D721Med (cell line): ENCODE data around the gene RAVER1.

Experiments
- DNase-seq: peaks from one replicate; pipeline ENCODE4 v3.0.0; 2011; ENCODE audit warnings: low spot score; ENCODE audit not compliant: insufficient read length
- FAIRE-seq: peaks from 2 replicates; lab custom pipeline; 2011; peaks lifted over from hg19 to GRCh38; lab: Jason Lieb, UNC
- TF ChIP-seq, protein P1 (sequence below): IDR thresholded peaks from 2 replicates; pipeline ENCODE4 v1.5.1; 2012; ENCODE audit warnings: mild to moderate bottlenecking, control low read depth; ENCODE audit not compliant: insufficient read depth; ENCODE audit errors: missing control alignments

The RAVER1 gene

DNA sequence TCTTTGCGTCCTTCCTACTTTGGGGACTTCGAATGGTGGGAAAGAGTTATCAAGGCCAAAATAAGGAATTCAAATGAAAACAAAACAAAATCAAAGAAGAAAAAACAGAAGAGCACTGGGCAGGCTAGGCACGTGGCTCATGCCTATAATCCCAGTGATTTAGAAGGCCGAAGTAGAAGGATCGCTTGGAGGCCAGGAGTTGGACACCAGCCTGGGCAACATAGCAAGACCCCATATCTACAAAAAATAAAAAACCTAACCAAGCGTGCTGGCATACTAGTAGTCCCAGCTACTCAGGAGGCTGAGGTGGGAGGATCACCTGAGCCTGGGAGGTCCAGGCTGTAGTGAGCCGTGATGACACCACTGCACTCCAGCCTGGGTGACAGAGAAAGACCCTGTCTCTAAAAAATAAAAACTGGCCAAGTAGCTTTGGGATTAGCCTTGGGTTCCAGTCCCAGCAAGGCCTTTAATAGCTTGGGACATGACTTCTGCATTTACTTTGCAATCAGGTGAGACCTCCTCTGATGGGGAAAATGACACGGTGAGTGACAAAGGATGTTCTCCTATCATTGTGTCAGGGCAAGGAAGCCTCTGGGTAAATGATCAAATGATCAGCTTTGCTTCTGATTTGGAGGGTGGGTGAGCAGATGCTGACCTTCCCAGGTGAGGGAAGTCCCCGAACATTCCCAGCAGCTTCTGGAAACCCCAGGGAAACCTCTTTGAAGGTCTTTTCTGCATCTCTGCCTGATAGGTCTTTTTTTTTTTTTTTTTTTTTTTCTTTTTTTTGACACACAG lies 55.3 kb downstream of the RAVER1 start:
- TF ChIP-seq, protein P1, sequence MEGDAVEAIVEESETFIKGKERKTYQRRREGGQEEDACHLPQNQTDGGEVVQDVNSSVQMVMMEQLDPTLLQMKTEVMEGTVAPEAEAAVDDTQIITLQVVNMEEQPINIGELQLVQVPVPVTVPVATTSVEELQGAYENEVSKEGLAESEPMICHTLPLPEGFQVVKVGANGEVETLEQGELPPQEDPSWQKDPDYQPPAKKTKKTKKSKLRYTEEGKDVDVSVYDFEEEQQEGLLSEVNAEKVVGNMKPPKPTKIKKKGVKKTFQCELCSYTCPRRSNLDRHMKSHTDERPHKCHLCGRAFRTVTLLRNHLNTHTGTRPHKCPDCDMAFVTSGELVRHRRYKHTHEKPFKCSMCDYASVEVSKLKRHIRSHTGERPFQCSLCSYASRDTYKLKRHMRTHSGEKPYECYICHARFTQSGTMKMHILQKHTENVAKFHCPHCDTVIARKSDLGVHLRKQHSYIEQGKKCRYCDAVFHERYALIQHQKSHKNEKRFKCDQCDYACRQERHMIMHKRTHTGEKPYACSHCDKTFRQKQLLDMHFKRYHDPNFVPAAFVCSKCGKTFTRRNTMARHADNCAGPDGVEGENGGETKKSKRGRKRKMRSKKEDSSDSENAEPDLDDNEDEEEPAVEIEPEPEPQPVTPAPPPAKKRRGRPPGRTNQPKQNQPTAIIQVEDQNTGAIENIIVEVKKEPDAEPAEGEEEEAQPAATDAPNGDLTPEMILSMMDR = no peak
- FAIRE-seq = no peak
- no peak for DNase-seq

- TF ChIP-seq, protein P1 = no peak
- DNase-seq (no peak), FAIRE-seq (no peak)
Measured at GRCh38 chr19:10274589-10274988, 58.7 kb downstream of the RAVER1 start.

GRCh38 chr19:10271543-10272086 lies 61.7 kb downstream of the RAVER1 start:
- no peak for FAIRE-seq
- DNase-seq = no peak
- TF ChIP-seq, protein P1 = no peak

- FAIRE-seq (no peak), DNase-seq (no peak)
- TF ChIP-seq, protein P1 = no peak
Measured at GRCh38 chr19:10270616-10271394, 62.5 kb downstream of the RAVER1 start, which contains the start of gene ICAM1. Gene ICAM1 (plus strand): TSS chr19:10271120. CDS start chr19:10271160, 40 bp downstream.

GRCh38 chr19:10270180-10270615 lies 63.1 kb downstream of the RAVER1 start:
- DNase-seq = no peak
- TF ChIP-seq, protein P1 = no peak
- FAIRE-seq = no peak

DNA sequence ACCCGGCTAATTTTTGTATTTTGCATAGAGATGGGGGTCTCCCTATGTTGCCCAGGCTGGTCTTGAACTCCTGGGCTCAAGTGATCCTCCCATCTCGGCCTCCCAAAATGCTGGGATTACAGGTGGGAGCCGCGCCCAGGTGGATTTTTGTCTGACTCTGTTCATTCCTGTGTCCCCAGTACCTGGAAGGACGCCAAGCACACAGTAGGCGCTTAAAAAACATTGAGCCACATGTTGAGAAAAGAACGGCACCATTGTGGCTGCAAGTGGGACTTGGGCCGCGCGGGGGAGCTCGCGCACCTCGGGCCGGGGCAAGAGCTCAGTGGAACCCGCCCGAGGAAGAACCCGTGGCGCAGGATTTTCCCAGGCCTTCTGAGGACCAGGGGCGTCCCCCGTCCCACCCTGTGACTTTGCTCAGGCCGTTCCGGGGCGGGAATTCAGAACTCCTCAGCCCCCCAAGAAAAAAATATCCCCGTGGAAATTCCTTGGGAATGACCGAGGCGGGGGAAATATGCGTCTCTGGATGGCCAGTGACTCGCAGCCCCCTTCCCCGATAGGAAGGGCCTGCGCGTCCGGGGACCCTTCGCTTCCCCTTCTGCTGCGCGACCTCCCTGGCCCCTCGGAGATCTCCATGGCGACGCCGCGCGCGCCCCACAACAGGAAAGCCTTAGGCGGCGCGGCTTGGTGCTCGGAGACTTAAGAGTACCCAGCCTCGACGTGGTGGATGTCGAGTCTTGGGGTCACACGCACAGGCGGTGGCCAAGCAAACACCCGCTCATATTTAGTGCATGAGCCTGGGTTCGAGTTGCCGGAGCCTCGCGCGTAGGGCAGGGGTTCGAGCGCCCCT lies 63.8 kb downstream of the RAVER1 start:
- TF ChIP-seq, protein P1 = peak; percentile 84
- FAIRE-seq = no peak

More for the DNA sequence above, 63.8 kb downstream of the RAVER1 start:
- DNase-seq = peak; percentile 76
